Trophoblast cell (in vitro differentiated cells and primary cell): ENCODE results near the gene RAB27A.

Experiments
- DNase-seq, 2 donors: peaks; one replicate each; pipeline ENCODE4 v3.0.0-alpha.2; 2016
- H2AFZ ChIP-seq: 2 replicates; pipeline ENCODE4 v1.6.1; 2013; ENCODE audit warnings: low read length, moderate library complexity, mild to moderate bottlenecking; ENCODE audit not compliant: insufficient read depth, poor library complexity
- H2AK5ac ChIP-seq: 2 replicates; pipeline ENCODE4 v1.6.1; 2013; ENCODE audit warnings: mild to moderate bottlenecking, low read length
- H2BK120ac ChIP-seq: 2 replicates; pipeline ENCODE4 v1.6.1; 2013; ENCODE audit warnings: low read length, mild to moderate bottlenecking, moderate library complexity; ENCODE audit not compliant: insufficient read depth, poor library complexity
- H2BK12ac ChIP-seq: 2 replicates; pipeline ENCODE4 v1.6.1; 2013; ENCODE audit warnings: mild to moderate bottlenecking, low read length, moderate library complexity
- H2BK5ac ChIP-seq: 2 replicates; pipeline ENCODE4 v1.6.1; 2013; ENCODE audit warnings: low read length, low read depth, moderate library complexity, mild to moderate bottlenecking; ENCODE audit not compliant: poor library complexity
- H3K14ac ChIP-seq: 2 replicates; pipeline ENCODE4 v1.6.1; 2013; ENCODE audit warnings: mild to moderate bottlenecking, low read length
- H3K18ac ChIP-seq: 2 replicates; pipeline ENCODE4 v1.6.1; 2013; ENCODE audit warnings: mild to moderate bottlenecking, low read length
- H3K23ac ChIP-seq: 2 replicates; pipeline ENCODE4 v1.6.1; 2013; ENCODE audit warnings: low read length
- H3K27ac ChIP-seq: 2 replicates; pipeline ENCODE4 v1.5.1; 2013; ENCODE audit warnings: low read depth, mild to moderate bottlenecking, inconsistent platforms, low read length, moderate library complexity
- H3K27me3 ChIP-seq: 2 replicates; pipeline ENCODE4 v1.6.1; 2013; ENCODE audit warnings: inconsistent platforms, mild to moderate bottlenecking, low read length, moderate library complexity; ENCODE audit not compliant: insufficient read depth
- H3K36me3 ChIP-seq, 2 experiments: 1 replicate in 1 of 2; 2 replicates in 1 of 2; pipeline ENCODE4 v1.6.1; 2013; ENCODE audit warnings: low read length in 2 of 2, mild to moderate bottlenecking in 2 of 2, moderate library complexity in 1 of 2; ENCODE audit not compliant: insufficient read depth in 2 of 2, control insufficient read depth in 1 of 2
- H3K4ac ChIP-seq: 2 replicates; pipeline ENCODE4 v1.6.1; 2013; ENCODE audit warnings: low read depth, mild to moderate bottlenecking, low read length, moderate library complexity
- H3K4me1 ChIP-seq, 2 experiments: 1 replicate in 1 of 2; 2 replicates in 1 of 2; pipeline ENCODE4 v1.6.1; 2013; ENCODE audit warnings: low read length in 2 of 2, mild to moderate bottlenecking in 2 of 2, moderate library complexity in 1 of 2; ENCODE audit not compliant: insufficient read depth in 2 of 2, control insufficient read depth in 1 of 2
- H3K4me2 ChIP-seq: 2 replicates; pipeline ENCODE4 v1.6.1; 2013; ENCODE audit warnings: inconsistent platforms, mild to moderate bottlenecking, low read length, moderate library complexity
- H3K4me3 ChIP-seq: 2 replicates; pipeline ENCODE4 v1.5.1; 2013; ENCODE audit warnings: mild to moderate bottlenecking, low read depth, low read length, inconsistent platforms
- H3K79me1 ChIP-seq: one replicate; pipeline ENCODE4 v1.6.1; 2013; ENCODE audit warnings: low read length
- H3K79me2 ChIP-seq: 2 replicates; pipeline ENCODE4 v1.6.1; 2013; ENCODE audit warnings: low read length, mild to moderate bottlenecking; ENCODE audit not compliant: control insufficient read depth, insufficient read depth, poor library complexity
- H3K9ac ChIP-seq: 2 replicates; pipeline ENCODE4 v1.6.1; 2013; ENCODE audit warnings: mild to moderate bottlenecking, low read length
- H3K9me3 ChIP-seq: 2 replicates; pipeline ENCODE4 v1.6.1; 2013; ENCODE audit warnings: low read depth, mild to moderate bottlenecking, control low read depth, inconsistent platforms, low read length; ENCODE audit not compliant: insufficient read depth
- H4K12ac ChIP-seq: 2 replicates; pipeline ENCODE4 v1.6.1; 2013; ENCODE audit warnings: low read depth, mild to moderate bottlenecking, low read length, moderate library complexity
- H4K8ac ChIP-seq: 2 replicates; pipeline ENCODE4 v1.6.1; 2013; ENCODE audit warnings: low read depth, mild to moderate bottlenecking, low read length, moderate library complexity
- H4K91ac ChIP-seq: one replicate; pipeline ENCODE4 v1.6.1; 2013; ENCODE audit warnings: low read depth, mild to moderate bottlenecking, low read length, moderate library complexity
- WGBS: extraction: QIAGEN DNeasy Blood & Tissue Kit; methylation state at CpG from one replicate; pipeline ENCODE4 v1.1.7; 2013; ENCODE audit warnings: missing lambda C conversion rate; ENCODE audit not compliant: insufficient read length, insufficient coverage; ENCODE audit errors: extremely low coverage; 5-methylcytosine and 5-hydroxymethylcytosine counted together

RAB27A gene

DNA sequence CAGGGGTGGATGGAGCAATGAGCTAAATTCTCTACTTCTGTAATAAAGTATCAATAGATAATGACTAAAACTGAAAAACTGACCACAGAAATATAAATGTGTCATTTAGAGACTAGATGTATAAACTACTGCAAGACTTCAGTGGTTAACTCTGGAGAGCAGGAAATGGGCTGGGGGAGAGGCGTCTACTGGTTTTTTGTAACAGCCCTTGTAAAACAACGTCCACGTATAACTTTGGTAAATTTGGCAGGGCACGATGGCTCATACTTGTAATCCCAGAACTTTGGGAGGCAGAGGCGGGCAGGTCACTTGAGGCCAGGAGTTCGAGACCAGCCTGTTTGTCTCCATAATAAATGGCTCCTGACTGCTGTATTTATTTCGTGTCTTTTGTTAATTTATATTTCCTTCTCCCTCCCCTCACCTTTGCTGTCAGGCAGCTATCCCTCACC, 12.5 kb downstream of the RAB27A start:
- H3K18ac ChIP-seq = no peak overlapping the region
- H4K91ac ChIP-seq = no peak overlapping the region
- no peaks in the 10 kb centered on the region for H3K79me1 ChIP-seq
- H3K9ac ChIP-seq = no peak overlapping the region
- no peak overlapping the region for H3K4me2 ChIP-seq
- H3K4ac ChIP-seq = no peak overlapping the region
- H3K14ac ChIP-seq = no peak overlapping the region
- no peak overlapping the region for H3K27ac ChIP-seq
- H3K9me3 ChIP-seq = no peaks in the 10 kb centered on the region
- H2AFZ ChIP-seq = no peak overlapping the region
- no peaks in the 10 kb centered on the region for H3K27me3 ChIP-seq
- H4K12ac ChIP-seq = no peak overlapping the region
- H4K8ac ChIP-seq = no peak overlapping the region
- H3K23ac ChIP-seq = no peak overlapping the region
- no peak overlapping the region for H2BK5ac ChIP-seq
- H3K4me1 ChIP-seq = no peaks in the 10 kb centered on the region
- H2BK120ac ChIP-seq = no peak overlapping the region
- H2AK5ac ChIP-seq = no peak overlapping the region
- H2BK12ac ChIP-seq = no peak overlapping the region
- no peak overlapping the region for H3K4me3 ChIP-seq
- no CpG with 5 or more reads among the region's 7 CpGs for WGBS
- no peak for DNase-seq
- no peaks in the 10 kb centered on the region for H3K79me2 ChIP-seq
- no peaks in the 10 kb centered on the region for H3K36me3 ChIP-seq

DNA sequence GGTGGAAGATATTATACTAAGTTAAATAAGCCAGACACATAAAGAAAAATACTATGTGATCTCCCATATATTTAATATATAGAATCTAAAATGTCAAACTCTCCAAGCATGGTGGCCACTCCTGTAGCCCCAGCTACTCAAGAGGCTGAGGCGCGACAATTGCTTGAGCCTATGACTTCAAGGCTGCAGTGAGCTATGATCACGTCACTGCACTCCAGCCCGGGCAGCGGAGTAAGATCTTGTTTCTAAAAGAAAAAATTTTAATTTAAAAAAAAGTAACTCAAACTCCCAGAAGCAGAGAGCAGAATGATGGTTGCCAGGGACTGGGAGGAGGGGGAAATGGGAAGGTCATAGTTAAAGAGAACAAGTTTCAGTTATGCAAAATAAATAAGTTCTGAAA, 13.3 kb downstream of the RAB27A start:
- H3K4me1 ChIP-seq = no peaks in the 10 kb centered on the region
- H4K8ac ChIP-seq = no peak overlapping the region
- H3K4me2 ChIP-seq = no peak overlapping the region
- H3K36me3 ChIP-seq = no peaks in the 10 kb centered on the region
- no peak overlapping the region for H2AFZ ChIP-seq
- no peaks in the 10 kb centered on the region for H3K79me2 ChIP-seq
- H3K14ac ChIP-seq = no peak overlapping the region
- no peak overlapping the region for H3K18ac ChIP-seq
- no peak overlapping the region for H3K9ac ChIP-seq
- no peak overlapping the region for H3K4me3 ChIP-seq
- H2BK5ac ChIP-seq = no peak overlapping the region
- H3K9me3 ChIP-seq = no peaks in the 10 kb centered on the region
- H4K91ac ChIP-seq = no peak overlapping the region
- H2BK120ac ChIP-seq = no peak overlapping the region
- H2AK5ac ChIP-seq = no peak overlapping the region
- no peak overlapping the region for H3K4ac ChIP-seq
- no peak overlapping the region for H3K27ac ChIP-seq
- no peak for DNase-seq
- no peak overlapping the region for H4K12ac ChIP-seq
- H3K23ac ChIP-seq = no peak overlapping the region
- H2BK12ac ChIP-seq = no peak overlapping the region
- no CpG with 5 or more reads among the region's 5 CpGs for WGBS
- no peaks in the 10 kb centered on the region for H3K79me1 ChIP-seq
- H3K27me3 ChIP-seq = no peaks in the 10 kb centered on the region

DNA sequence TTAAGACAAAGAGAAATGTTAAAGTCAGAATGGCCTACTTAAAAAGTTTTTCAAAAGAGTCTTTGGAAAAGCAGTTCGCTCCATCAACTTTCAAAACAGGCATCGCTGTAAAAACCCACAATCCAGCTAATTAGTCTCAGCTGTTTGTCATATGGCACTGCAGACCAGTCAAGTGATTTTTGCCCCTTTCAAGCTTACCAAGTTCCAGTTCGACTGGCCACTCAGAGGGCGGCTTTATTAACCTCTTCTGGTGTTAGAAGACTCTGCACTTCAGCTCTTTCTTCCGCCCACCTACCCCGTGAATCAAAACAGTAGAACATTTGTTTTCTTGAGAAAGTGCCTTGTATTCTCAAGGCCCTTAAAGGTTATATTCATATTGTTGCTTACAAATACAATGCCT, 19.3 kb downstream of the RAB27A start:
- H3K36me3 ChIP-seq = no peaks in the 10 kb centered on the region
- H3K4me3 ChIP-seq = no peak overlapping the region
- H3K9ac ChIP-seq = no peak overlapping the region
- no peak overlapping the region for H4K8ac ChIP-seq
- H2BK120ac ChIP-seq = no peak overlapping the region
- H3K79me2 ChIP-seq = no peaks in the 10 kb centered on the region
- no peak overlapping the region for H3K14ac ChIP-seq
- H3K4ac ChIP-seq = no peak overlapping the region
- H2AFZ ChIP-seq = no peak overlapping the region
- H4K91ac ChIP-seq = no peak overlapping the region
- no peaks in the 10 kb centered on the region for H3K9me3 ChIP-seq
- H3K79me1 ChIP-seq = no peaks in the 10 kb centered on the region
- no peak for DNase-seq
- no peak overlapping the region for H2AK5ac ChIP-seq
- no CpG with 5 or more reads among the region's 6 CpGs for WGBS
- no peak overlapping the region for H3K4me2 ChIP-seq
- no peak overlapping the region for H3K18ac ChIP-seq
- H2BK12ac ChIP-seq = no peak overlapping the region
- no peaks in the 10 kb centered on the region for H3K4me1 ChIP-seq
- H4K12ac ChIP-seq = no peak overlapping the region
- H3K27ac ChIP-seq = no peak overlapping the region
- H3K23ac ChIP-seq = no peak overlapping the region
- no peaks in the 10 kb centered on the region for H3K27me3 ChIP-seq
- H2BK5ac ChIP-seq = no peak overlapping the region

DNA sequence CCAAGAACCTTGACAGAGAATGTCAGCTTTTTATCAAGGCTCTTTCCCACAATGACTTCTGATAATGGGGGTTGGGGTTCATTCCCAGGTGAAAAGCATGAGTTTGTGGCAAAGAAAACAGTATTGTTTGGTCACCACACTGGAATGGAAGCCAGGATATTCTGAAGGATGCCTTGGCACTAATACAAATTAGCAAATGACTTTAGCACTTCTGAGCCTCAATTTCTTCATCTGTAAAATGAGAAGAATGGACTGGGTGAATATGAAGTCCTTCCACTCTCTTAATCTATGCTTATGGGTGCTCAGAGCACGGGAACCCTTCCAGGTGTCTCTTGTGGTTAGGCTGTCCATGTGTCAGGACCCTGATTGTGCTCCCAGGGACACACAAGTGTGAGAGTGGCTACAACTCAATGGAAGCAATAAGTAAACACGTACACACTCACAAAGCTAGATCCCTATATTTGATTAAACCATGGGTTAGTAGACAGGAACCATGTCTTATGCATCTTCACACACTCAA, 21.4 kb downstream of the RAB27A start:
- no peaks in the 10 kb centered on the region for H3K79me2 ChIP-seq
- no peak overlapping the region for H4K8ac ChIP-seq
- no peak overlapping the region for H2BK5ac ChIP-seq
- no peak overlapping the region for H2AFZ ChIP-seq
- no peak overlapping the region for H4K12ac ChIP-seq
- no peak overlapping the region for H2AK5ac ChIP-seq
- DNase-seq = no peak
- no peak overlapping the region for H3K23ac ChIP-seq
- H3K18ac ChIP-seq = no peak overlapping the region
- no peak overlapping the region for H4K91ac ChIP-seq
- WGBS = no CpG with 5 or more reads among the region's 2 CpGs
- H3K79me1 ChIP-seq = no peaks in the 10 kb centered on the region
- no peak overlapping the region for H3K27ac ChIP-seq
- no peak overlapping the region for H2BK120ac ChIP-seq
- no peaks in the 10 kb centered on the region for H3K27me3 ChIP-seq
- H3K4me1 ChIP-seq = no peaks in the 10 kb centered on the region
- no peak overlapping the region for H3K9ac ChIP-seq
- no peak overlapping the region for H3K4ac ChIP-seq
- H2BK12ac ChIP-seq = no peak overlapping the region
- no peaks in the 10 kb centered on the region for H3K9me3 ChIP-seq
- no peak overlapping the region for H3K4me3 ChIP-seq
- H3K36me3 ChIP-seq = no peaks in the 10 kb centered on the region
- no peak overlapping the region for H3K14ac ChIP-seq
- no peak overlapping the region for H3K4me2 ChIP-seq
